Activated CD8-positive, alpha-beta memory T cell treated with anti-CD3 and anti-CD28 coated beads for 24 hours (primary cell): ENCODE data around the gene CPN1.

Experiments used
- DNase-seq: peaks from one replicate; pipeline ENCODE4 v3.0.0-alpha.2; 2020

Gene CPN1

GRCh38 chr10:100075426-100076220, 6.0 kb downstream of the CPN1 start:
- DNase-seq: no peak

DNA sequence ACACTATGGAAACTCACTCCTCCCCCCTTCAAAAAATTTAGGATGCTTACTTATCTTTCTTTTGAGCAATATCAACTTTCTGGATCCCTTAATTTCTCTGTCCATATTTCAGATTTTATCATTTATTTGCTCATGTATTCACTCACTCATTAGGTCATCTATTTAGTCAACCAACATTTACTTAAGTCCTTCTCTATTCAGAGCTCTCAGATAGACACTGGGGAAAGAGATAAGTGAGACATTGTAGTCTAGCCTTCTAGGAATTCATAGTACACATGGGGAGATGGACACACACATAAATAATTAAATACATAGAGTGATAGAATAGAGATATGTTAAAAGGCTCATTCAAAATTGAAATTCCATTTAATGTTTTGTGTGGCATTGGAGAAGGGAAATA, 9.2 kb downstream of the CPN1 start:
- DNase-seq: no peak

DNA sequence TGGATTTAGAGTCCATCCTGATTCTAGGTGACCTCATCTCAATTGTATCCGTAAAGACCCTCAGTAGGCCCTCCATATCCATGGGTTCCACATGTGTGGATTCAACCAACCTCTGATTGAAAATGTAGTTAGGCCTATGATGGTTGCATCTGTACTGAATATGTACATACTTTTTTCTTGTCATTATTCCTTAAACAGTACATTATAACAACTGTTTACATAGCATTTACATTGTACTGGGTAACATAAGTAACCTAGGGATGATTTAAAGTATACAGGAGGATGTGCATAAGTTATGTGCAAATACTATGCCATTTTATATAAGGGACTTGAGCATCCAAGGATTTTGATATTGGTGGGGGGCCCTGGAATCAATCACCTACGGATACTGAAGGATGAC, 10.1 kb downstream of the CPN1 start:
- no peak for DNase-seq

GRCh38 chr10:100067466-100067865, 14.2 kb downstream of the CPN1 start:
- no peak for DNase-seq

DNA sequence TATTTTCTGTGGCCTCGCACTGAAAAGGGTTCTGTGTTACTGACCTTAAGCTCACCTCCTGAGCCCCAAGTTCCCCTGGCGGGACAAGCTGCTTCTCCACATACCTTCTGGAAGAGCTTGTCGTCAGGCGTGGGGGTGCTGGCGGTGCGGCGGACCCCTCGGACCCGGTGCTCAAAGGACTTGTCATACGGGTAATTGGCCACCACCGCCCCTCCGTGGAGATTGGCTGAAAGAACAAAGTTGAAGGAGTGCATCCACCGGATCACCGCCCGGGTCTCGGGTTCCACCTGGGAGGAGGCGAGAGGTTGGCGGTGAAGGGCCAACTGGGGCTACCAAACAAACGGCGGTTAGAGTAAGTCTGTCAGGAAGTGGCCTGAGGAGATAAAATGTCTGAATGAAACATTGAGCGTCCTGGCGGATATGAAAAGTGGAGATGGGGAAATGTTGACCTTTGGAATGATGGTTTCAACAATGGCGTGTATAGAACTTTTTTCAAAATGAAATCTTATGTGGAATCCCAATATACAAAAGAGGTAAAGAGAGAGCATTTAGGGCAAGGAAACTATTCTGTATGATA, 16.5 kb downstream of the CPN1 start:
- DNase-seq: no peak

GRCh38 chr10:100061401-100061800, 20.3 kb downstream of the CPN1 start:
- no peak for DNase-seq

DNA sequence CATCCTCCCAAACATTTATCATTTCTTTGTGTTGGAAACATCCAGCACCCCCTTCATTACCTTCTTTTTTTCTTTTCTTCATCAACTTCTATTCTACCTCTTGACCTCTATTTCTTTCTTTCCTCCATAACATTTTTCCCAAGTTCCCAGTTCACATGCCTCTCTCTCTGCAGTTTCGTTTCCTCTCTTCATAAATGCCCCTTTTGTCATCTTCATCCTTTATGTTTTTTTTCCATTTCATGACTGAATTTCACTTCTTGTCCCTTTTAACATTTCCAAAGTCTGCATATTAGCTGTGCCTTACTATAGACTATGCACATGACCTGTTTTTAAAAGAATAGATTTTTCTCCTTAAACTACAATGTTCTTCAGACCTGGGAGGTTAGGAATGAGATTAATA, 23.7 kb downstream of the CPN1 start:
- no peak for DNase-seq

GRCh38 chr10:100053686-100054460, 27.8 kb downstream of the CPN1 start:
- DNase-seq: no peak

GRCh38 chr10:100046021-100046486, 35.6 kb downstream of the CPN1 start:
- DNase-seq: peak; percentile 93

DNA sequence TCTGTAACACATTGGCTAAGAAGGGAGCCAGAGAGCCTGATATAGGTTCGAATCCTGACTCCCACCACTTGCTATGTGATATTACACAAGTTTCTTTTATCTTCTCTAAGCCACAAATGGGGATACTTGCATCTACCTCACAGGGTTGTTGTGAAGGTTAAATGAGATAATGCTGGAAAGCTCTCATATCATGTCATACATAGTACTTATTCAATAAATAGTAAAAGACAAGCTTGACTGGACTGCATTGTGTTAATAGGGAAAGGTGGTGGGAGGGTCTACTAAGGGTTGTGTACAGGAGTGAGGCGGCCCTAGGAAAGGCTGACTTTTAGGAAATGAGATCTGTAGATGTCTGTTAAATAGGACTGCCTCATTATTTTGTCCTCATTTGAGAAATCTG, 36.1 kb downstream of the CPN1 start:
- DNase-seq: no peak

- DNase-seq: no peak
Measured at GRCh38 chr10:100043796-100044195, 37.9 kb downstream of the CPN1 start.

DNA sequence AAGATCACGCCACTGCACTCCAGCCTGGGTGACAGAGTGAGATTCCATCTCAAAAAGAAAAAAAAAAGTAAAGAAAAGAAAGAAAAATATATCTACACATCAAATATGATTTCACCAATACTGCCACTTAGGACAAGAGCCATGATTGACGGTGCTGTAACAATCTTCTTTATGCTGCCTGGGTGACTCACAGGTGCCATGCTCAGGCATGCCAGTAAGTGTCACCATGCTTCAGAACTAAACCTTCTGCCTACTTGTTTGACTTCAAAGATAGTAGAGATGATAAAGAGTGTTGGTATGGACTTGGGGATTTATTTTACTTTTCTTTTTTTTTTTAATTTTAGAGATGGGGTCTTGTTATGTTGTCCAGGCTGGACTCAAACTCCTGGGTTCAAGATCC, 38.3 kb downstream of the CPN1 start:
- no peak for DNase-seq

- no peak for DNase-seq
Measured at GRCh38 chr10:100041306-100042002, 40.2 kb downstream of the CPN1 start.

GRCh38 chr10:100038561-100039071, 43.1 kb downstream of the CPN1 start:
- DNase-seq: no peak

DNA sequence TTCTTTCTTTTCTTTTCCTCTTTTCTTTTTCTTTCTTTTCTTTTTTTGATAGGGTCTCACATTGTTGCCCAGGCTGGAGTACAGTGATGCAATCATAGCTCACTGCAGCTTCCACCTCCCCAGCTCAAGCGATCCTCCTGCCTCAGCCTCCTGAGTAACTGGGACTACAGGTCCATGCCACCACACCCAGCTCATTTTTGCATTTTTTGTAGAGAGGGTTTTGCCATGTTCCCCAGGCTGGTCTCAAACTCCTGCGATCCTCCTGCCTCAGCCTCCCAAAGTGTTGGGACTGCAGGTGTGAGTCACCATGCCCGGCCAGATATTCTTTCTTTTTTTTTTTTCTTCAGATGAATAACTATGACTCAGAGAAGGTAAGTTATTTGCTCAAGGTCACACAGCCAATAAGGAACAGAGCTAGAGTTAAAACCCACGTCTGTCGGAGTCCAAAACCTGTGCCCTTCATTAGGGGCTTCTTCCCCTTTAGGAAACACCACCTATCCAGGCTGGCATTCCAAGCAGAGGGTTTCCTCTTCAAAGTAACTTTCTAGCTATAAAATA, 43.8 kb downstream of the CPN1 start:
- DNase-seq: no peak

DNA sequence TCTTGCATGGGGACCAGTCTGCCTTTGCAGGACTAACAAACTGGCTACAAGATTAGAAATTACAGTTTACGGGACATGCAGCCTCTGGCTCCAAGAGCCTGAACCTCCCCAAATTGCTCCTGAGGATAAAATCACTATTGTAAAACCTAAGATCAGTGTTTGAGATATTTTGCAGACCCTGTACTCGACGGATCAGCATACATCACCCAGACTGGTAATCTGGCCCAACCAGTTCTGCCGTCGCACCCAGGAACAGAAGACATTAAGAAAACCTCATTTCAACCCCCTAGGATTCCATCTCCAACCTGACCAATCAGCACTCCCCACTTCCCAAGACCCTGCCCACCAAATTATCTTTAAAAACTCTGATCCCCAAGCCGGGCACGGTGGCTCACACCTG, 44.8 kb downstream of the CPN1 start:
- no peak for DNase-seq

GRCh38 chr10:100033766-100034418, 47.8 kb downstream of the CPN1 start:
- DNase-seq: no peak

- DNase-seq: no peak
Measured at GRCh38 chr10:100027416-100027815, 54.3 kb downstream of the CPN1 start.

GRCh38 chr10:100025576-100025975, 56.1 kb downstream of the CPN1 start:
- DNase-seq: no peak

DNA sequence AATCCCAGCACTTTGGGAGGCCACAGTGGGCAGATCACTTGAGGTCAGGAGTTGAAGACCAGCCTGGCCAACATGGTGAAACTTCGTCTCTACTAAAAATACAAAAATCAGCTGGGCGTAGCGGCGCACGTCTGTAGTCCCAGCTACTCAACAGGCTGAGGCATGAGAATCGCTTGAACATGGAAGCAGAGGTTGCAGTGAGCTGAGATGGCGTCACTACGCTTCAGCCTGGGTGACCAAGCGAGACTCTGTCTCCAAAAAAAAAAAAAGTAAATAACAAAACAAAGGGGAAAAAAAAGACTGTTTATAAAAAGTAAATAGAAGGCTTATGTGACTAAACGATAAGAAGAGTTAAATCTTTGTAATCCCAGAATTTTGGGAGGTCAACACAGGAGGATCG, 56.9 kb downstream of the CPN1 start:
- no peak for DNase-seq

DNA sequence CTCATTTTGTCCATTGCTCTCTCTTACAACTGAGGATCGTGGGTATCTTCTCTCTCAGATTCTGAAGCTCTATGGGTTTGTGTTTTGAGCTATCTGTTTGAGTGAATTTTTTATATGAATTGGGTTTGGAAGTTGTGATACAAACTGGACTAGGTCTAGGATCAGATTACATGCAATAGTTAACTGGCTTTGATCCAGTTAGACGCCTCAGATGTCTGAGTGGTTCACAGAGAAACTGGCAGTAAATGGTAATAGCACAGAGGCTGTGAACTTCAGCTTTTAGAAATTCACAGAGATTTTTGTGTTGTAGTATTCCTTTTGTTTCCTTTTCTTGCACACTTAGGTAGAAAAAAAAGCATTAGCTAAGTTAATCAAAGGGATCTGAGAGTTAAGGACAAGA, 59.3 kb downstream of the CPN1 start:
- DNase-seq: no peak

DNA sequence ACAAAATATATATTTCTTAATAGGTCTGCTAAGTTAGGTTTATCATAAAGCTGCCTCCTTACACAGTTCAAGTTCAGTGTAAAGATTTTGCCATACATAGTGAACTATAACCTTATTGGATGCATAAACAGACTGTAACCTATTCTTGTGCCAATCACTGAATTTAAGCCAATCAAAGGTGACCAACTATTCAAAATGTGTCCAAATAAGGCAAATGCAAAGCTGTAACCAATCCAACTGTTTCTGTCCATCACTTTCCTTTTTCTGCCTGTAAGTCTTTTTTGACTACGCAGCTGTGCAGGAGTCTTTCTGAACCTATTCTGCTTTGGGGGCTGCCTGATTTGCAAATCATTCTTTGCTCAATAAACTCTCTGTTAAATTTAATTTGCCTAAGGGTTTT, 60.3 kb downstream of the CPN1 start:
- no peak for DNase-seq
